Measurements from ENCODE around the gene ABCG1.
A peak's percentile ranks its signal among the peaks of the same experiment; 100 is the strongest.

Gene ABCG1

GRCh38 chr21:42232176-42232825 is 13.4 kb downstream of the ABCG1 start:
- DNase-seq (ENCODE audit: low read depth), result no peak

- no peak for DNase-seq (ENCODE audit: low read depth)
These were observed 14.4 kb downstream of the ABCG1 start for GRCh38 chr21:42233067-42233961.

GRCh38 chr21:42234041-42234440 is 15.1 kb downstream of the ABCG1 start:
- DNase-seq (ENCODE audit: low read depth), result no peak

GRCh38 chr21:42234464-42235241 is 15.7 kb downstream of the ABCG1 start:
- peak; percentile 57 for DNase-seq (ENCODE audit: low read depth)

GRCh38 chr21:42235593-42235992 is 16.7 kb downstream of the ABCG1 start:
- DNase-seq (ENCODE audit: low read depth), result peak; percentile 90

- DNase-seq (ENCODE audit: low read depth), result no peak
These were observed 17.1 kb downstream of the ABCG1 start for GRCh38 chr21:42236014-42236413.

GRCh38 chr21:42236693-42237092 is 17.8 kb downstream of the ABCG1 start:
- no peak for DNase-seq (ENCODE audit: low read depth)

GRCh38 chr21:42237161-42237560 is 18.2 kb downstream of the ABCG1 start:
- DNase-seq (ENCODE audit: low read depth), result no peak

GRCh38 chr21:42237577-42237976 is 18.6 kb downstream of the ABCG1 start:
- DNase-seq (ENCODE audit: low read depth), result no peak

GRCh38 chr21:42238185-42238934 is 19.4 kb downstream of the ABCG1 start:
- DNase-seq (ENCODE audit: low read depth), result no peak

- no peak for DNase-seq (ENCODE audit: low read depth)
These were observed 20.6 kb downstream of the ABCG1 start for GRCh38 chr21:42239556-42239955.

GRCh38 chr21:42239973-42240372 is 21.0 kb downstream of the ABCG1 start:
- no peak for DNase-seq (ENCODE audit: low read depth)

- no peak for DNase-seq (ENCODE audit: low read depth)
These were observed 23.7 kb downstream of the ABCG1 start for GRCh38 chr21:42242611-42243010.

GRCh38 chr21:42243026-42243425 is 24.1 kb downstream of the ABCG1 start:
- DNase-seq (ENCODE audit: low read depth), result no peak

GRCh38 chr21:42245331-42246193 is 26.6 kb downstream of the ABCG1 start:
- no peak for DNase-seq (ENCODE audit: low read depth)

- no peak for DNase-seq (ENCODE audit: low read depth)
These were observed 28.8 kb downstream of the ABCG1 start for GRCh38 chr21:42247716-42248115.

- DNase-seq (ENCODE audit: low read depth), result no peak
These were observed 29.3 kb downstream of the ABCG1 start for GRCh38 chr21:42248241-42248640.

GRCh38 chr21:42248783-42249597 is 30.1 kb downstream of the ABCG1 start:
- DNase-seq (ENCODE audit: low read depth), result no peak

GRCh38 chr21:42250422-42251403 is 31.8 kb downstream of the ABCG1 start:
- DNase-seq (ENCODE audit: low read depth), result no peak
